ENCODE data around the gene AKAP8L. TPM values are rescaled to one million over a fixed set of nuclear protein-coding genes. Genes with fewer than 3 reads are reported as not detected.
A peak's percentile ranks its signal among the peaks of the same experiment; 100 is the strongest.

The AKAP8L gene
- total RNA-seq, 1 experiment from 2014 or later: 231 TPM

DNA sequence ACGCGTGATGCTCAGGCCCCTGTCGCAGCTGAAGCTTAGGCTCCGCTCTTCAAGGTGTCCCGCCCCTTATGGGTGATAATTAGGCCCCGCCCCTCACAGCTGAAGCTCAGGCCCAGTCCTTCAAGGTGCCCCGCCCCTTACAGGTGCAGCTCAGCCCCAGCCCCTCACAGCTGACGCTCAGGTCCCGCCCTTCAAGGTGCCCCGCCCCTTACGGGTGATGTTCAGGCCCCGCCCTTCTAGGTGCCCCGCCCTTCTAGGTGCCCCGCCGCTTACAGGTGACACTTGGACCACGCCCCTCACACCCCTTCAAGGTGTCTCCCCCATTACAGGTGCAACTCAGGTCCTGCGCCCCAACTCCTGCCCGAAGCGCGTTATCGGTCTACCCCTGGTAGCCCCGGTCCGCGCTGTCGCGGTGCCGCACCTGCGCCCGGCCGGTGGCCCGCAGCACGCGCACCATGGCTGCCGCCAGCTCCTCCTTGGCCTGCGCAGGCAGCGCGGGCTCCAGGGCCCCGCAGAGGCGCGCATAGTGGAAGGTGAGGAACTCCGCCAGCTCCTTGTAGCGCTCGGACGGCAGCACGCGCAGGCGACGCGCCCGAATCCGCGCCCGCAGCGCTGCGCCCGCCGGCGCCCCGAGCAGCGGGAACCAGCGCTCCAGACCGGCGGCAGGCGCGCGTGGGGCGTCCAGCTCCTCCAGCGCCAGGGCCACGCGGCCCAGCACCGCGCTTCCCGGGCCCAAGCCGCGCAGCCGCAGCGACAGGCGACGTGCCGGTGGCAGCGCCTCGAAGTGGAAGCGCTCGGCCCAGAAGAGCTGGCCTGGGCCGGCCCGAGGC is 38.3 kb upstream of the AKAP8L start:
- peaks cover 19% of the 10 kb centered on the region for H3K4me1 Mint-ChIP-seq
- no peak overlapping the region for H3K27ac Mint-ChIP-seq
- TF ChIP-seq GTF2I (CRISPR knock-in tag; conservative IDR thresholded peaks at IDR 0.05) (no peak), SP1 (CRISPR knock-in tag; conservative IDR thresholded peaks at IDR 0.05) (peak; percentile 45; the same call in 1 of the 2 replicates), HMGXB4 (CRISPR knock-in tag; IDR thresholded peaks at IDR 0.05) (0 out of 2 replicates have a peak, but pooled peaks have one; percentile 4), GRHL2 (CRISPR knock-in tag; IDR thresholded peaks at IDR 0.05; ENCODE audit: insufficient replicate concordance, severe bottlenecking) (no peak), ARID4B (CRISPR knock-in tag; IDR thresholded peaks at IDR 0.05; ENCODE audit: borderline replicate concordance) (0 out of 2 replicates have a peak, but pooled peaks have one; percentile 71), FOXJ3 (CRISPR knock-in tag; IDR thresholded peaks at IDR 0.05; ENCODE audit: borderline replicate concordance) (no peak), KAT7 (CRISPR knock-in tag; IDR thresholded peaks at IDR 0.05; ENCODE audit: borderline replicate concordance) (0 out of 2 replicates have a peak, but pooled peaks have one; percentile 45), RELA (CRISPR knock-in tag; IDR thresholded peaks at IDR 0.05; ENCODE audit: borderline replicate concordance) (peak; percentile 70; the same call in 1 of the 2 replicates), ZNF232 (CRISPR knock-in tag; IDR thresholded peaks at IDR 0.05) (no peak), ETV6 (CRISPR knock-in tag; IDR thresholded peaks at IDR 0.05) (no peak), ESRRA (CRISPR knock-in tag; IDR thresholded peaks at IDR 0.05; ENCODE audit: borderline replicate concordance) (peak; percentile 39; the same call in 1 of the 2 replicates), FOXP1 (CRISPR knock-in tag; IDR thresholded peaks at IDR 0.05; ENCODE audit: borderline replicate concordance) (peak; percentile 90; the same call in 1 of the 2 replicates), E2F5 (CRISPR knock-in tag; IDR thresholded peaks at IDR 0.05) (0 out of 2 replicates have a peak, but pooled peaks have one; percentile 62)
- TF ChIP-seq, protein P1, sequence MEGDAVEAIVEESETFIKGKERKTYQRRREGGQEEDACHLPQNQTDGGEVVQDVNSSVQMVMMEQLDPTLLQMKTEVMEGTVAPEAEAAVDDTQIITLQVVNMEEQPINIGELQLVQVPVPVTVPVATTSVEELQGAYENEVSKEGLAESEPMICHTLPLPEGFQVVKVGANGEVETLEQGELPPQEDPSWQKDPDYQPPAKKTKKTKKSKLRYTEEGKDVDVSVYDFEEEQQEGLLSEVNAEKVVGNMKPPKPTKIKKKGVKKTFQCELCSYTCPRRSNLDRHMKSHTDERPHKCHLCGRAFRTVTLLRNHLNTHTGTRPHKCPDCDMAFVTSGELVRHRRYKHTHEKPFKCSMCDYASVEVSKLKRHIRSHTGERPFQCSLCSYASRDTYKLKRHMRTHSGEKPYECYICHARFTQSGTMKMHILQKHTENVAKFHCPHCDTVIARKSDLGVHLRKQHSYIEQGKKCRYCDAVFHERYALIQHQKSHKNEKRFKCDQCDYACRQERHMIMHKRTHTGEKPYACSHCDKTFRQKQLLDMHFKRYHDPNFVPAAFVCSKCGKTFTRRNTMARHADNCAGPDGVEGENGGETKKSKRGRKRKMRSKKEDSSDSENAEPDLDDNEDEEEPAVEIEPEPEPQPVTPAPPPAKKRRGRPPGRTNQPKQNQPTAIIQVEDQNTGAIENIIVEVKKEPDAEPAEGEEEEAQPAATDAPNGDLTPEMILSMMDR (IDR thresholded peaks at IDR 0.05): no peak
- TF ChIP-seq, protein P2, sequence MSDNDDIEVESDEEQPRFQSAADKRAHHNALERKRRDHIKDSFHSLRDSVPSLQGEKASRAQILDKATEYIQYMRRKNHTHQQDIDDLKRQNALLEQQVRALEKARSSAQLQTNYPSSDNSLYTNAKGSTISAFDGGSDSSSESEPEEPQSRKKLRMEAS (CRISPR knock-in tag; IDR thresholded peaks at IDR 0.05): peak; percentile 24; the same call in 1 of the 2 replicates
- TF ChIP-seq, protein P3, sequence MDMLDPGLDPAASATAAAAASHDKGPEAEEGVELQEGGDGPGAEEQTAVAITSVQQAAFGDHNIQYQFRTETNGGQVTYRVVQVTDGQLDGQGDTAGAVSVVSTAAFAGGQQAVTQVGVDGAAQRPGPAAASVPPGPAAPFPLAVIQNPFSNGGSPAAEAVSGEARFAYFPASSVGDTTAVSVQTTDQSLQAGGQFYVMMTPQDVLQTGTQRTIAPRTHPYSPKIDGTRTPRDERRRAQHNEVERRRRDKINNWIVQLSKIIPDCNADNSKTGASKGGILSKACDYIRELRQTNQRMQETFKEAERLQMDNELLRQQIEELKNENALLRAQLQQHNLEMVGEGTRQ (CRISPR knock-in tag; IDR thresholded peaks at IDR 0.05): no peak
- TF ChIP-seq, protein P4, sequence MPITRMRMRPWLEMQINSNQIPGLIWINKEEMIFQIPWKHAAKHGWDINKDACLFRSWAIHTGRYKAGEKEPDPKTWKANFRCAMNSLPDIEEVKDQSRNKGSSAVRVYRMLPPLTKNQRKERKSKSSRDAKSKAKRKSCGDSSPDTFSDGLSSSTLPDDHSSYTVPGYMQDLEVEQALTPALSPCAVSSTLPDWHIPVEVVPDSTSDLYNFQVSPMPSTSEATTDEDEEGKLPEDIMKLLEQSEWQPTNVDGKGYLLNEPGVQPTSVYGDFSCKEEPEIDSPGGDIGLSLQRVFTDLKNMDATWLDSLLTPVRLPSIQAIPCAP (CRISPR knock-in tag; IDR thresholded peaks at IDR 0.05): no peak
- ChIA-PET POLR2A (interaction anchor here (1.2 to 2.1 kb wide), 2 partner anchors 11 to 38 kb away, joined by 3 to 11 read pairs; partner anchors contain the start of gene AKAP8L), CTCF (interaction anchor here (0.7 to 4.1 kb wide), 16 partner anchors 10 to 356 kb away, joined by 3 to 46 read pairs (median 4); partner anchors contain the start of genes AKAP8L and PGLYRP2)
- no peaks in the 10 kb centered on the region for H3K36me3 Mint-ChIP-seq
- ATAC-seq (peak; percentile 62), DNase-seq (ENCODE audit: low spot score) (peak; percentile 97)
- H3K9me3 Mint-ChIP-seq: no peaks in the 10 kb centered on the region
- peak overlapping the region; percentile 56 for H3K4me3 Mint-ChIP-seq
- H3K27me3 Mint-ChIP-seq (ENCODE audit: low read depth): peaks cover 92% of the 10 kb centered on the region
